ENCODE results near the gene CEP250. TPM values are rescaled to one million over a fixed set of nuclear protein-coding genes. Genes with fewer than 3 reads are reported as not detected.

The CEP250 gene
- total RNA-seq, 4 donors from 2014 or later = 10.9 to 13.9 (median 12.8) TPM

DNA sequence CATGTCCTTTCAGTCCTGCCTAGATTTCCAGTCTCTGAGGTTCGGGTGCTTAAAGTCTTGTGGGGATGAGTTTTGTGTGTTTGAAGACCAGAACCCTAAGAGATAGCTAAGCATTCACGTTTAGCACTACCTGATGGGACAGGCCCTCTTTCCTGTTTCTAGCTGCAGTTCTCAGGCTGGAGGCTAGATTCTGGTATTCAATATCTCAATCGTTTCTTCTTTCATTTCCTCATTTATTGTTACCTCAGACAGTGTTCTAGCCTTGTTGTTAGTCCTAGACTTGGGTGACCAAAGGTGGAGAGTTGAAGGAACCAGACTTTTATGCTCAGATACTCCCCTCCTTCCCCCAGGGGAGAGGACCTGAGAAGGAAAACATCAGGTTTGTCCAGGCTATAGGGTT, 16.8 kb downstream of the CEP250 start:
- intact Hi-C loops (cut with DNase I; ENCODE audit: low total_unique reads) (no loop called here), in situ Hi-C loops (cut with MboI; ENCODE audit: low sequenced_read_pairs in 4 of 4) (no loop called here)
- Histone ChIP-seq H3K4me1 (peaks cover 14 to 17% of the 10 kb centered on the region in 2 donors), H3K4me3 (no peak overlapping the region), H3K27me3 (no peaks in the 10 kb centered on the region), H3K36me3 (peaks cover 0 to 71% of the 10 kb centered on the region in 2 donors), H3K27ac (no peak overlapping the region), H3K9me3 (no peaks in the 10 kb centered on the region)
- DNase-seq = no peak
- no peak for ATAC-seq
- TF ChIP-seq CTCF (IDR thresholded peaks at IDR 0.05 in 4 of 5, conservative IDR thresholded peaks at IDR 0.05 in 1 of 5) (no peak), POLR2A (IDR thresholded peaks at IDR 0.05) (no peak)

DNA sequence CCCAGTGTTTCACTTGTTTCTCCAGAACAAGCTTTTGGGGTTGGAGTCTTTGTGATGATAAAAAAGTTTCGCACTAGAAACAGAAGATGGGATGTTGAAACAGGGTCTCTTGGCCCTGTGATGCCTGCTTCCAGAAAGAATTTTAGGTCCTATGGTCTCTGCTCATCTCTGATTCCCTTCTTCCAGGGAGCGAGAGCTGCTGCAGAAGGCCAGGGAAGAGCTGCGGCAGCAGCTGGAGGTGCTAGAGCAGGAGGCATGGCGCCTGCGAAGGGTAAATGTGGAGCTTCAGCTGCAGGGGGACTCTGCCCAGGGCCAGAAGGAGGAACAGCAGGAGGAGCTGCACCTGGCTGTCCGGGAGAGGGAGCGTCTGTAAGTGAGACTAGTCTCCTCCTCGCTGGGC, 18.3 kb downstream of the CEP250 start:
- no peak overlapping the region for H3K4me3 ChIP-seq
- H3K4me1 ChIP-seq = peaks cover under 1 to 4% of the 10 kb centered on the region in 2 donors
- H3K27ac ChIP-seq = no peak overlapping the region
- in situ Hi-C loops (cut with MboI; ENCODE audit: low sequenced_read_pairs in 4 of 4) = no loop called here
- peaks cover 0 to 86% of the 10 kb centered on the region in 2 donors for H3K36me3 ChIP-seq
- no peaks in the 10 kb centered on the region for H3K9me3 ChIP-seq
- H3K27me3 ChIP-seq = no peaks in the 10 kb centered on the region
- intact Hi-C loops (cut with DNase I; ENCODE audit: low total_unique reads) = no loop called here
- ATAC-seq (no peak), DNase-seq (no peak)
- TF ChIP-seq CTCF (IDR thresholded peaks at IDR 0.05 in 4 of 5, conservative IDR thresholded peaks at IDR 0.05 in 1 of 5) (no peak), POLR2A (IDR thresholded peaks at IDR 0.05) (no peak)

GRCh38 chr20:35474303-35474871, 19.0 kb downstream of the CEP250 start:
- no peaks in the 10 kb centered on the region for H3K9me3 ChIP-seq
- DNase-seq (no peak), ATAC-seq (no peak)
- H3K36me3 ChIP-seq = peaks cover 0 to 91% of the 10 kb centered on the region in 2 donors
- intact Hi-C loops (cut with DNase I; ENCODE audit: low total_unique reads) (no loop called here), in situ Hi-C loops (cut with MboI; ENCODE audit: low sequenced_read_pairs in 4 of 4) (no loop called here)
- TF ChIP-seq POLR2A (IDR thresholded peaks at IDR 0.05) = no peak
- no peak for TF ChIP-seq CTCF (IDR thresholded peaks at IDR 0.05 in 4 of 5, conservative IDR thresholded peaks at IDR 0.05 in 1 of 5)
- no peak overlapping the region for H3K4me3 ChIP-seq
- no peak overlapping the region for H3K27ac ChIP-seq
- no peaks in the 10 kb centered on the region for H3K27me3 ChIP-seq
- H3K4me1 ChIP-seq = no peaks in the 10 kb centered on the region

DNA sequence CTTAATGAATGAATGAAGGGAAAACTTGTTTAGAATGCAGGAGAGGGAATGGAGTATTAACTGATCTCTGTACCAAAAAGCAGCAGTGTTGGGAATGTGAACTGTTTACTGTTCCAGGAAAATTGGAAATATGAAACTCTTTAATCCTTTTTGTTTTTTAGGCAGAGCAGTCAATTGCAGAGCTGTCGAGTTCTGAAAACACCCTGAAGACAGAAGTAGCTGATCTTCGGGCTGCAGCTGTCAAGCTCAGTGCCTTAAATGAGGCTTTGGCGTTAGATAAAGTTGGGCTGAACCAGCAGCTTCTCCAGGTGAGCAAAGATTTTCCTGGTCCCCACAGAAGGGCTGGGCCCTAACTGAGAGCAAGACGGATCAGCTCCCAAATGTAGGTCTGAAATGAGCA, 20.9 kb downstream of the CEP250 start:
- no peak overlapping the region for H3K4me3 ChIP-seq
- no peak overlapping the region for H3K27ac ChIP-seq
- peaks cover 0 to 96% of the 10 kb centered on the region in 2 donors for H3K36me3 ChIP-seq
- no peaks in the 10 kb centered on the region for H3K4me1 ChIP-seq
- TF ChIP-seq POLR2A (IDR thresholded peaks at IDR 0.05) (no peak), CTCF (IDR thresholded peaks at IDR 0.05 in 4 of 5, conservative IDR thresholded peaks at IDR 0.05 in 1 of 5) (no peak)
- in situ Hi-C loops (cut with MboI; ENCODE audit: low sequenced_read_pairs in 4 of 4) (no loop called here), intact Hi-C loops (cut with DNase I; ENCODE audit: low total_unique reads) (no loop called here)
- ATAC-seq = no peak
- DNase-seq = no peak
- no peaks in the 10 kb centered on the region for H3K27me3 ChIP-seq
- no peaks in the 10 kb centered on the region for H3K9me3 ChIP-seq
